Measurements from ENCODE around the gene C4orf51.

- TF ChIP-seq CTCF (IDR thresholded peaks at IDR 0.05; ENCODE audit: low read depth, low read length, missing input control) = no peak
- TF ChIP-seq RAD21 (IDR thresholded peaks at IDR 0.05) = no peak
- no peak for TF ChIP-seq YY1 (IDR thresholded peaks at IDR 0.05)
- TF ChIP-seq SP1 (IDR thresholded peaks at IDR 0.05) = no peak
- no peak for TF ChIP-seq EGR1 (IDR thresholded peaks at IDR 0.05; ENCODE audit: low read depth in 2 of 2)
- TF ChIP-seq MAX (IDR thresholded peaks at IDR 0.05) = no peak
- no peak for TF ChIP-seq ATF3 (IDR thresholded peaks at IDR 0.05)
- TF ChIP-seq JUND (IDR thresholded peaks at IDR 0.05) = no peak
- TF ChIP-seq REST (IDR thresholded peaks at IDR 0.05) = no peak
- no peak for TF ChIP-seq ZBTB33 (IDR thresholded peaks at IDR 0.05)
- no peak for TF ChIP-seq FOXA1 (IDR thresholded peaks at IDR 0.05)
Observed at GRCh38 chr4:145639186-145639698, 40.7 kb upstream of the C4orf51 start.

Data from liver (tissue), 3 donors.